ENCODE results near the gene TSEN2.

- TF ChIP-seq EZH2 (IDR thresholded peaks at IDR 0.05; ENCODE audit: low read length): no peak
- no peak for TF ChIP-seq CTCF (optimal IDR thresholded peaks at IDR 0.05 in 1 of 3, IDR thresholded peaks at IDR 0.05 in 1 of 3, conservative IDR thresholded peaks at IDR 0.05 in 1 of 3; ENCODE audit: extremely low read depth in 1 of 3, insufficient read depth in 2 of 3, low read length in 3 of 3)
These were observed 78.2 kb downstream of the TSEN2 start for GRCh38 chr3:12562451-12562850.

Data from keratinocyte (primary cell).